Fibroblast of skin of scalp (primary cell): ENCODE data around the gene PTGDR. TPM values are rescaled to one million over a fixed set of nuclear protein-coding genes. Genes with fewer than 3 reads are reported as not detected.

Experiments
- DNase-seq: peaks from one replicate; pipeline ENCODE4 v3.0.0-alpha.2; 2013
- polyA plus RNA-seq, 2 experiments: library from polyadenylated mRNA; unstranded; fragments of 120-200 nt; gene quantifications; one replicate each; pipeline ENCODE4 v1.2.1, GENCODE V29; 2013; ENCODE audit not compliant: insufficient read length in 2 of 2

The PTGDR gene, protein sequence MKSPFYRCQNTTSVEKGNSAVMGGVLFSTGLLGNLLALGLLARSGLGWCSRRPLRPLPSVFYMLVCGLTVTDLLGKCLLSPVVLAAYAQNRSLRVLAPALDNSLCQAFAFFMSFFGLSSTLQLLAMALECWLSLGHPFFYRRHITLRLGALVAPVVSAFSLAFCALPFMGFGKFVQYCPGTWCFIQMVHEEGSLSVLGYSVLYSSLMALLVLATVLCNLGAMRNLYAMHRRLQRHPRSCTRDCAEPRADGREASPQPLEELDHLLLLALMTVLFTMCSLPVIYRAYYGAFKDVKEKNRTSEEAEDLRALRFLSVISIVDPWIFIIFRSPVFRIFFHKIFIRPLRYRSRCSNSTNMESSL
- polyA plus RNA-seq (2013, experiment 1 of 2; ENCODE audit: insufficient read length): not detected
- polyA plus RNA-seq (2013, experiment 2 of 2; ENCODE audit: insufficient read length): not detected

GRCh38 chr14:52267501-52268278, at the start of gene PTGDR:
Gene PTGDR, plus strand, starts transcription at chr14:52267698. Its CDS starts 117 bp downstream, at chr14:52267815.
- no peak for DNase-seq

DNA sequence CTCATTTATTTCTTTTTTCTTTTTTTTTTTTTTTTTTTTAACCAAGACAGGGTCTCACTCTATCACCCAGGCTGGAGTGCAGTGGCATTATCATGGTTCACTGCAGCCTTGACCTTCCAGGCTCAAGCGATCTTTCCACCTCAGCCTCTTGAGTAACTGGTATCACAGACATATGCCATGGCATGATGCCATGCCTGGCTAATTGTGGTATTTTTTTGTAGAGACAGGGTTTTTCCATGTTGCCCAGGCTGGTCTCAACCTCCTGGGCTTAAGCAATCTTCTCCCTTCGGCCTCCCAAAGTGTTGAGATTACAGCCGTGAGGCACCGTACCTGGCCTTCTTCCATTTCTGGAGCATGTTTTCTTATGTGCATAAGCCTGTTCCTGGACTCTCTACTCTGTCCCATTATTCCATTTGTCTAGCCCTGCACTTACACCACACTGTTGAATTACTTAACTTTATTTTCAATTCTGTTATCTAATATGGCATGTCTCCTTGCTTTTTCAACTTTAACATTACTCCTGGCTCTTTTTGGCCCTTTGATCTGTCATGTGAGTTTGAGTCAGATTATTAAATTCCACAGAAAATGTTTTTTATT, 47.9 kb upstream of the PTGDR start:
- DNase-seq: no peak

DNA sequence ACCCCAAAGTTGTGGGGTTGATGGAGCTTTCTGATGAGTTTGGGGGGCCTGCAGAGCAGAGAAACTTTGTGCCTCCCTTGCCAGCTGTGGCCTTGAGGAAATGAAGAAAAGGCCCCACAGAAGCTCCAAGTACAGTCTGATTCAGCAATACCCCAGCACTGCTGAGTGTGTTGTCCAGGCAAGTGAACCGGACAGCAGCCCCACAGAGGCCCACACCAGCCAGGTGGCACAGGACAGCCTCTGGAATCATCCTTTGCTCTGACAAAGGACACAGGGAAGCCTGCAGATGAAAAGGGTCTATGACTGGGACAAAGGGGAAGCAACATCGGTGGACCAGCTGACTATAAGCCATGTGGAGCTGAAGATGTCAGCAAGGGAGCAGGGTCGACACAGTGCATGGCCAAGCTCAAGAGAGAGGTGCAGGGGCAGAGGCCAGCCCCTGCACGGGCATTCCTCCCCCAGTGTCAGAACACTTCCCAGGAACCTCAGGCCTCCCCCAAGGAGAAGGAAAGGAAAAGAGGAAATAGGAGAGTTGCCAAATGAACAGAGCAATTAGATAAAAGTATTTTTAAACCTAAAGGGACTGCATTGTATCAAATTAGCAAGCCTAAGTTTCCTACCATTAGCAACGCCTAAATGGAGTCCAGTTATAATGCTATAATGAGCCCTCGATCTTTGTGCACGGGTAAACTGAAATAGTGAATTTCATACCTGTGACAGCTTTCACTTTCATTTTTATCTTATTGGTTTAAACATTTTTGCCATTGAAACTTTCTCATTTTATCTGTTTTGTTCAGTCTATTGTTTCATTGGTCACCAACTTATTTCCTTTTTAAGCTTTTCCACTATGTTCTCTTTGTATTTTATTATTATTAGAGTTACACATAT, 46.3 kb upstream of the PTGDR start:
- no peak for DNase-seq

DNA sequence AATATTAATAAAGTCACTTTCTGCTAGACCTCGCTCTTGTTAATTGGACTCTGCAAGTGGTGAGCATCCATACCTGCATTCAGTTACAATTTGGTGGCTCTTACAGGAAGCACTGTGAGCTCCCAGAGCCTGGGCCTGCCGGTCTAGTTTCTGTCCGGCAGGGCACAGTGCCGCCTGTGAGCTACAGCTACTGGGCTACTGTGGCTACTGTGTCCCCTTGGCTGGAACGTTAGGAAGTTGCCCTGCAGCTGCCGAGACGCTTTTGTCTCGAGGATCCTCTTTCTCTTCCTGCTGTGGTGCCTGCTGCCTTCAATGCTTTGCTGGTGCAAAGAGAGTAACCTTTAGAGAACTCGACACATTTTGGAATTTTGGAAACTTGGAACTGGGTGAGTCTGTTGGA, 44.6 kb upstream of the PTGDR start:
- no peak for DNase-seq

- DNase-seq: no peak
Measured at GRCh38 chr14:52227619-52228222, 39.8 kb upstream of the PTGDR start.

- DNase-seq: no peak
Measured at GRCh38 chr14:52233693-52234092, 33.8 kb upstream of the PTGDR start.

GRCh38 chr14:52235434-52235833, 32.1 kb upstream of the PTGDR start:
- DNase-seq: no peak

DNA sequence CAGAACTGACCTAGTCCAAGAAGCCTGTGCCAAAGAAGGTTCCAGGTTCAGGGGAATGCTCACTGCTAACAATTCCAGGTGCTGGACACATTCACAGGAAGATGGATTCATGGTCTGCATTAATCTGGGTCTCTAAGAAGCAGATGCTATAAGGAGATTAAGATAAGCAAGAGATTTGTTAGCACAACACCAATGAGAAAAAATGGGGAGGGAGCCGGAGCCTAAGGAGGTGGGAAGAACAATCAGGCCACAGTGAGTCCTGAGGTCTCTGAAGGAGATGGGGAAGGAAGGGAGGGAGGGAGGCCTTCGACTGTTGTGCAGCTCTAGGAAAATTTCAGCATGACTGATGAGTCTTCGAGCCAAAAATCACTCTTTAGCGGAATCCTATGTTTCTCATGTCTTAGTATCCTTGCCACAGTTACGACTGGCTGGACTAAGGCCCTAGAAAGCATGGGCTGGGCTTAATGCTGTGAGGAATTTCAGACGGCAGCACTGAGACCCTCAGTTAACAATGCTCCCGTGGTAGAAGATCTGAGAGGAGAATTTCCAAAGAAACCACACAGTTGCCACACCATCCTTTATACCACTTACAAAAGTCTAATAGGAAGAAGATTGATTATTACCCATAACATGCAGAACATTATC, 31.5 kb upstream of the PTGDR start:
- no peak for DNase-seq

GRCh38 chr14:52238682-52239081, 28.8 kb upstream of the PTGDR start:
- DNase-seq: no peak

DNA sequence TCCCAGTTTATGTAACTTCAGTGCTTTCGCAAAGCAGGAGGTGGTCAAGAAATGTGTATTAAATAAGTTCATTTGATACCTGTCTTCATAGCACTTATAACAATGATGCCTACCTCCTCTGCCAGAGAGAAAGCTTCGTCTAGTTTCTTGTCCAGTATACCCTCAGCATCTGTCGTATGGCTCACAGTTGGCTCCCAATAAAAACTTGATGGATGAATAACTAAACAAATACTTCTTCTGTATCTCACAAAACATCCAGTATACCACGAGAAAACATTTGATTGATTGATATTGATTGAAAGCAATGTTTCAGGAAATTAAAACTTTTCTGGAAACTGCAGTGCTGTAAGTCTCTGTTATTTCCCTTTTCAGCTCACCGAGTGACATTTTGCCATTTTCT, 26.9 kb upstream of the PTGDR start:
- DNase-seq: no peak

DNA sequence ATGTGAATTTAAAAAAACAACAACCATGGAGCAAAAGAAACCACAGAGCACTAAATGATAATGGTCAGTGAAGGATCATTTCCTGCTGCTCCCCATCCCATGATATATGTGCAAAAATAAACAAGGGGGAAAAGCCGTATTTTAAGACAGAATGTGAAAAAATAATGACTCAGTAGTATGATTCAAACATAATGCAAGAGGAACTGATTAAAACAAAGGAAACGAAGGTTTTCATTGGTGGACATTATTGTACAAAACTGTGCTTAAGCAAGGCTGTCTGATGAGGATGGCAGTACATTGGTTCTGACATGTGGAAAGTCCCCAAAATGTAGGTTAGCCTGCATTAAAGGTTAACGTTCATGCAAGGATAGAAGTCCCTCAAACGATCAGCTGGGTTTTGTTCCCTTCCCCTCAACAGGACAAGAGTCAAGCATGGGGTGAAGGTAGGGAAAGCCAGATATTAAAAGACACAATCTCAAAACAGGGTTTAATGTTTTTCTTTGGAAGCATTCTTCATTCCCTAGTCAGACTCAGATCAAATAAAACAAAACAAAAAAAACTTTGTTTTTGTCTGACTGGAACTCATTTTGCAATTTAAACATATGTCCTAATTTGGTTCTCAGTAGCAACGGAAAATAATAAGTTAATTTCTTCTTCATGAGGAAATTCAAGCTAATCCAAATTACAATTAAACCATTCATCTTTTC, 26.3 kb upstream of the PTGDR start:
- peak; percentile 78 for DNase-seq

DNA sequence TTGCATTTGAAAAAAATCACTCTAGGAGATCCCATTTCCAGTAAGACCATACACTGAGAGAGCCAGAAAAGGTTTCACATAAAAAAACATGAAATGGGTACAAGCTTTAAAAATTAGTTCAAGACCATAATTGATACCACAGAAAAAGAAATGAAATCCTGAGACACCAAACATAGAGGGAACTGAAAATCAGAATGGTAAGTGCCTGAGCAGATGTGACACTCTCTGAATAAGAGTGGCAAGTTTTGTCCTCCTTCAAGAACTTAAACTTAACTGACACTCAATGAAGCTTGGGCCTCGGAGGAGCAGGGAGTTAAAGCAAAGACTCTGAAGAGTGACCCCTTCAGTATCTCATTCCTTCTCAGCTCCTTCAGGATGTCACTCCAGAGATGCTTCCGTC, 23.2 kb upstream of the PTGDR start:
- no peak for DNase-seq

- DNase-seq: no peak
Measured at GRCh38 chr14:52244997-52245396, 22.5 kb upstream of the PTGDR start.

DNA sequence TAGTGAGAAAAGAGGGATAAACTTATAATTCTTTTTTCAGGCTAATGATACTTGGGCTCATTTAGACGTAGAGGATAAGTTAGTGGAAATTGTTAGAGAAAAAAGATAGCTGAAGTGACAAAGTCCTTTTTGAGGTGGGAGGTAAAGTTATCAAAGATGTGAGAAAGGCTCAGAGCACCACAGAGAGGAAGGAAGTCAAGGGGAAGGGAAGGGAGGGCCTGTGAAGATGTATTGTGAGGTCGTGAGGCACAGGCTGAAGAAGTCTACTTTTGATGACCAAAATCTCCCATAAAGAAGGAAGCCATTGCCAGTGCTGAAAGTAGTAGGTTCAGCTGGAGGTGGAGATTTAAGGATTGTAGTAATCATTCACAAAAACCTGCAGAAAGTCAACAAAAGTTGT, 19.4 kb upstream of the PTGDR start:
- no peak for DNase-seq

GRCh38 chr14:52251724-52252123, 15.8 kb upstream of the PTGDR start:
- no peak for DNase-seq

DNA sequence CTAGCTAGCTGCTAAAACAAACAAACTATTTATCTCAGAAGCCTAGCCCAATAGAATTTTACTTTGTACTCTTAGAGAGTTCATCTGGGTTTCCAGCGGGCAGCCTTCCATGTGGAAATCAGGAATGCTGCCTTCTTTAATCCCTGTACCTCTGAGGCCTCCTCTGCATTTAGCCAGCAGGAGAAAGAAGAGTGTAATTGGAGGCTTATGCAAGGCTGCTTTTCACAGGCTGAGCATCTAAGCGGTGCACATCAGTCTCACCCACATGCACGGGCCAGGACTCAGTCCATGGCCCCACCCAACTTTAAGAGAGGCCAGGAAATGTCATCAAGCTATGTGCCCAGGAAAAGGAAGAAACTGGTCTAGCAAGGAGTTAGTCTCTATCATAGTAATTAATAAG, 14.0 kb upstream of the PTGDR start:
- DNase-seq: no peak

- DNase-seq: no peak
Measured at GRCh38 chr14:52254086-52254485, 13.4 kb upstream of the PTGDR start.

GRCh38 chr14:52258783-52259182, 8.7 kb upstream of the PTGDR start:
- no peak for DNase-seq

- no peak for DNase-seq
Measured at GRCh38 chr14:52259434-52259833, 8.1 kb upstream of the PTGDR start.

DNA sequence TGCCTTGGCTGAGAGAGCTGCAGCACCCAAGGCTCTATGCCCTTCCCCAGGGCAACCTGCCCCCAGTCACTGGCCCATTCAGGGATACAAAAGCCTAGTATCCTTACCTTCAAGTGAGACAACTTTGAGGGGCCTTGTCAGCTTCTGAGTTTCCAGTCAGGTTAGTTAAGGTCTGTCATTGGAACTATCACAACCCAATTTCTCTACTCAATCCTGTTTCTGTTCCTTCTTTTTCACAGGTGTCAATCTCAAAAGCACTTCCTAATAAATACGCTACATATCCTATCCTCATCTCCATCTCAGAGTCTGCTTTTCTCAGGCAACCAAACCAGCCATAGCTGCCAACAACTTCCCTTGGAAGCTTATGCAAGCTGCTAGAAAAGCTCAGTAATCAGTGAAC, 4.9 kb upstream of the PTGDR start:
- DNase-seq: no peak

DNA sequence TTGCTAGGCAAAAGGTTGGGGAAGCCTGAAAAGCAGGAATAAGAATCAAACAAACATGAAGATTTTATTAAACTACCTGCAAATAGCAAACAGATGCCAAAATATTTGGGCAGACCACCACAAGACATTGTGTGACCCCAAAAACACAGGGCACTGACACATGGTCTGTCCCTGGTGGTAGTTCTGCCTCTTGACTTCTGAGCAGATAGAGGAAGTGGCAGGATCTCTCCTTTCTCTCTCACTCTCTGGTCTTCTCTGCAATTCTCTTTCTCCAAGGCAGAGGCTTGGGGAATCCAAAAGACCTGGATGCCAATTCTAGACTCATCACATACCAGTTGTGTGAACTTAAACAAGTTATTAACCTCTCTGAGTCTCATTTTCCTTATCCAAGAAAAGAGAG, 4.3 kb upstream of the PTGDR start:
- no peak for DNase-seq
